Measurements from ENCODE around the gene TMEM250. TPM values are rescaled to one million over a fixed set of nuclear protein-coding genes. Genes with fewer than 3 reads are reported as not detected.

TMEM250 gene
- polyA plus RNA-seq, 2 donors: 13.6 to 25.7 TPM

GRCh38 chr9:136081113-136081825 is 37.4 kb downstream of the TMEM250 start:
- H3K9me3 ChIP-seq (ENCODE audit: control insufficient read depth in 2 of 2, insufficient read depth in 1 of 2, low read depth in 1 of 2, low read length in 1 of 2): no peaks in the 10 kb centered on the region
- H3K4me3 ChIP-seq (ENCODE audit: low read depth in 1 of 2, low read length in 2 of 2): no peak overlapping the region
- H3K4me1 ChIP-seq (ENCODE audit: control insufficient read depth in 2 of 2, insufficient read depth in 2 of 2, low read length in 1 of 2): peaks cover 25 to 36% of the 10 kb centered on the region in 2 donors
- WGBS, 2 donors: 54 to 65% methylated on average over 27 of the region's 27 CpGs
- H3K27ac ChIP-seq (ENCODE audit: low read depth in 2 of 2, low read length in 1 of 2): peak overlapping the region; percentile 9 to 29
- peaks cover 0 to 4% of the 10 kb centered on the region in 2 donors for H3K36me3 ChIP-seq (ENCODE audit: control insufficient read depth in 2 of 2, insufficient read depth in 2 of 2, low read length in 1 of 2)
- H3K27me3 ChIP-seq (ENCODE audit: control insufficient read depth in 1 of 2, insufficient read depth in 2 of 2, low read length in 2 of 2): no peaks in the 10 kb centered on the region

- no peaks in the 10 kb centered on the region for H3K27me3 ChIP-seq (ENCODE audit: control insufficient read depth in 1 of 2, insufficient read depth in 2 of 2, low read length in 2 of 2)
- H3K9me3 ChIP-seq (ENCODE audit: control insufficient read depth in 2 of 2, insufficient read depth in 1 of 2, low read depth in 1 of 2, low read length in 1 of 2): no peaks in the 10 kb centered on the region
- WGBS, 2 donors: 85 to 88% methylated on average over 23 of the region's 23 CpGs
- H3K27ac ChIP-seq (ENCODE audit: low read depth in 2 of 2, low read length in 1 of 2): peak overlapping the region in 1 of 2 donors; percentile 9
- H3K36me3 ChIP-seq (ENCODE audit: control insufficient read depth in 2 of 2, insufficient read depth in 2 of 2, low read length in 1 of 2): peaks cover 0 to 4% of the 10 kb centered on the region in 2 donors
- H3K4me3 ChIP-seq (ENCODE audit: low read depth in 1 of 2, low read length in 2 of 2): no peak overlapping the region
- peaks cover 25 to 31% of the 10 kb centered on the region in 2 donors for H3K4me1 ChIP-seq (ENCODE audit: control insufficient read depth in 2 of 2, insufficient read depth in 2 of 2, low read length in 1 of 2)
Measured at GRCh38 chr9:136080716-136081112, 38.0 kb downstream of the TMEM250 start.

GRCh38 chr9:136079916-136080246 is 38.8 kb downstream of the TMEM250 start:
- H3K27me3 ChIP-seq (ENCODE audit: control insufficient read depth in 1 of 2, insufficient read depth in 2 of 2, low read length in 2 of 2): no peaks in the 10 kb centered on the region
- WGBS, 2 donors: 69 to 73% methylated on average over 6 of the region's 6 CpGs
- peaks cover 25 to 30% of the 10 kb centered on the region in 2 donors for H3K4me1 ChIP-seq (ENCODE audit: control insufficient read depth in 2 of 2, insufficient read depth in 2 of 2, low read length in 1 of 2)
- H3K36me3 ChIP-seq (ENCODE audit: control insufficient read depth in 2 of 2, insufficient read depth in 2 of 2, low read length in 1 of 2): peaks cover 0 to 4% of the 10 kb centered on the region in 2 donors
- H3K9me3 ChIP-seq (ENCODE audit: control insufficient read depth in 2 of 2, insufficient read depth in 1 of 2, low read depth in 1 of 2, low read length in 1 of 2): no peaks in the 10 kb centered on the region
- H3K4me3 ChIP-seq (ENCODE audit: low read depth in 1 of 2, low read length in 2 of 2): no peak overlapping the region
- peak overlapping the region; percentile 27 to 43 for H3K27ac ChIP-seq (ENCODE audit: low read depth in 2 of 2, low read length in 1 of 2)

DNA sequence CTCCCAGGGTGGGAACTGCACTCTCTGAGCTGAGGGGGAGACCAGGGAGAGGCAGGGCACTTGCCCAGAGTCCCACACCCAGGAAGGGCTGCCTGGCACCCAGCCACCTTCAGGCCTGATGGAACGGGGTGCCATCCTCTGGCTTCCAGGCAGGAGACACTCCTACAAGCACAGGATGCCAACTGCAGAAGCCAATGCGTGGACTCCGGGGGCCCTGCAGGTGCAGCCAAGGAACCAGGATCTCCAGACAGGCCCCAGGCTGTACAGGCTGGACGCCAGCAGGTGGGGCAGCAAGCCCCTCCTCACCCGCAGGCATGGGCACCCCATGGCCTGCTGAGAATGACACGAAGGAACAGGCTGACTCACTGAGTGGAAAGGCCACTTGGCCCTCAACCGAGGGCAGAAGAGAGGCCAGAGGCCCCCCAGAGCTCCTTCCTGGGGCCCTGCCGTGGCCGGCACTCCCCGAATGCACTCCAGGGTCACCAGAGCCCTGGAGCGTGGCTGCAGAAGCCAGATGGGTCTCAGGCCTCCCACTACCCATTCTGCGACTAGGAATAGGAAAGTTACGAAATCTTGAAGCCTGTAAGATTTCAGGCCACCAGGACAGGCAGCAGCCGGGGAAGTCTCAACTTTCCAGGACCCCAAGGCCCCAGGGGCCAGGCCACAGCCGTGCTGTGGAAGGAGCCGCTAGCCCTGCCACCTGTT is 39.3 kb downstream of the TMEM250 start:
- H3K9me3 ChIP-seq (ENCODE audit: control insufficient read depth in 2 of 2, insufficient read depth in 1 of 2, low read depth in 1 of 2, low read length in 1 of 2): no peaks in the 10 kb centered on the region
- 42 to 55% methylated on average over 15 to 16 of the region's 16 CpGs for WGBS, 2 donors
- H3K36me3 ChIP-seq (ENCODE audit: control insufficient read depth in 2 of 2, insufficient read depth in 2 of 2, low read length in 1 of 2): peaks cover 0 to 4% of the 10 kb centered on the region in 2 donors
- H3K27ac ChIP-seq (ENCODE audit: low read depth in 2 of 2, low read length in 1 of 2): peak overlapping the region; percentile 27 to 43
- peaks cover 25 to 26% of the 10 kb centered on the region in 2 donors for H3K4me1 ChIP-seq (ENCODE audit: control insufficient read depth in 2 of 2, insufficient read depth in 2 of 2, low read length in 1 of 2)
- H3K27me3 ChIP-seq (ENCODE audit: control insufficient read depth in 1 of 2, insufficient read depth in 2 of 2, low read length in 2 of 2): no peaks in the 10 kb centered on the region
- H3K4me3 ChIP-seq (ENCODE audit: low read depth in 1 of 2, low read length in 2 of 2): no peak overlapping the region

DNA sequence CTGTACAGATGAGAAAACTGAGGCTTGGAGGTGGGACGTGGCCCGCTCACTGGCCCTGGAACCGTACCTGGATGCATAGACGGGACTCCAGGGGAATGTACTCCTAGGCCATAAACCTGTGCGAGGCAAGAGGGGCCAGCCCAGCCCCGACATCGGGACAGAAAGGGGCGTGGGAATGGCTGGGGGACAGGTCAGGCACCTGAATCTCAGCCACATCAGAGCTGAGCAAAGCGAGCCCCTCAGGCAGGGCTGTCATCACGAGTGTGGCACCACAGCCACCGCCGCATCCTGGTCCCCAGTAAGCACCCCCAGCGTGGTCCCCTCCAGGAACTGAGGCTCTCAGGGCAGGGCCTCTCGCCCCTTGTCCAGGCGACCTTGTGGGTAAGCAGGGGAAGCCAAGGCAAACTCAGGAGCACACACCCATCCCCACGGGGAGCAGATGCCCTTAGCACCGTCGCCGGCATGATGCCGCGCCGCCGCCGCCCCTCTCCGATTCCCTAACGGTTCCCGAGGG is 40.1 kb downstream of the TMEM250 start:
- H3K4me1 ChIP-seq (ENCODE audit: control insufficient read depth in 2 of 2, insufficient read depth in 2 of 2, low read length in 1 of 2): peaks cover 25 to 26% of the 10 kb centered on the region in 2 donors
- no peak overlapping the region for H3K4me3 ChIP-seq (ENCODE audit: low read depth in 1 of 2, low read length in 2 of 2)
- 84 to 85% methylated on average over 26 to 27 of the region's 27 CpGs for WGBS, 2 donors
- H3K27ac ChIP-seq (ENCODE audit: low read depth in 2 of 2, low read length in 1 of 2): peak overlapping the region in 1 of 2 donors; percentile 17
- no peaks in the 10 kb centered on the region for H3K9me3 ChIP-seq (ENCODE audit: control insufficient read depth in 2 of 2, insufficient read depth in 1 of 2, low read depth in 1 of 2, low read length in 1 of 2)
- H3K36me3 ChIP-seq (ENCODE audit: control insufficient read depth in 2 of 2, insufficient read depth in 2 of 2, low read length in 1 of 2): peaks cover 0 to 4% of the 10 kb centered on the region in 2 donors
- no peaks in the 10 kb centered on the region for H3K27me3 ChIP-seq (ENCODE audit: control insufficient read depth in 1 of 2, insufficient read depth in 2 of 2, low read length in 2 of 2)

DNA sequence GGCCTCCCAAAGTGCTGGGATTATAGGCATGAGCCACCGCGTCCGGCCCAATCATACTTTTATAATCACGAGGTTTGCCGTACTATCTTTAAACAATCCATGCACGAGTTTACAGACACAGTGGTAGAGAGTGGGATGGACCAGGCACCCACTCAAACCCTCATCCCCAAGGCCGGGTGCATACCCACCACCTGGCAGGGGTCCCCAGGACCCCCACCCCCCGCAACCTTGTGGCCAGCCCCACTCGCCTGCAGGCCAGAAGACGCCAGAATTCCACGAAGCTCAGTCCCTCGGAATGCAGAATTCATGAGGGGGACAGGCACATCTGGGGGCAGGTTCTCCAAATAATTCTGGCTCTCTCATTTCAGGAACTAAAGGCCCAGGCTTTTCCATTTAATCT is 40.7 kb downstream of the TMEM250 start:
- Histone ChIP-seq H3K27me3 (ENCODE audit: control insufficient read depth in 1 of 2, insufficient read depth in 2 of 2, low read length in 2 of 2) (no peaks in the 10 kb centered on the region), H3K4me3 (ENCODE audit: low read depth in 1 of 2, low read length in 2 of 2) (no peak overlapping the region), H3K9me3 (ENCODE audit: control insufficient read depth in 2 of 2, insufficient read depth in 1 of 2, low read depth in 1 of 2, low read length in 1 of 2) (no peaks in the 10 kb centered on the region), H3K36me3 (ENCODE audit: control insufficient read depth in 2 of 2, insufficient read depth in 2 of 2, low read length in 1 of 2) (peaks cover 0 to 4% of the 10 kb centered on the region in 2 donors), H3K4me1 (ENCODE audit: control insufficient read depth in 2 of 2, insufficient read depth in 2 of 2, low read length in 1 of 2) (peaks cover 24 to 25% of the 10 kb centered on the region in 2 donors), H3K27ac (ENCODE audit: low read depth in 2 of 2, low read length in 1 of 2) (no peak overlapping the region)
- WGBS, 2 donors: 81 to 83% methylated on average over 12 of the region's 12 CpGs

DNA sequence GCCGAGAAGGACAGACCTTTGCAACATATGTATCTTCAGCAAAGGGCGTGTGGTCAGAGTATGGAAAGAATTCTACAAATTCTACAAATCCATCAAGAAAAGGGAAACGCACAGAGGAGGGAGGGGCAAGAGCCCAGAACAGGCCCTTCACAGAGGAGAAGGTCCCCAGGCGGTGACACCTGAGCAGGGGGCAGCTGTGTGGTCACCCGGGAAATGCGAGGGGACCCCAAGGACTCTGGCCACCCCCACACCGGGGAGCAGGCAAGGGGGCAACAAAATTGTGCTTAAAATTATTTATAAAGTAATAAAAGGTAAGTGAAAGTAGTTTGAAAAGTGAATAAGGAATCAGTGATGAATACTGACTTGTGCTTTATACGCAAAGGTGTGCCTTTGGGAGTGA is 41.2 kb downstream of the TMEM250 start:
- Histone ChIP-seq H3K9me3 (ENCODE audit: control insufficient read depth in 2 of 2, insufficient read depth in 1 of 2, low read depth in 1 of 2, low read length in 1 of 2) (no peaks in the 10 kb centered on the region), H3K27me3 (ENCODE audit: control insufficient read depth in 1 of 2, insufficient read depth in 2 of 2, low read length in 2 of 2) (no peaks in the 10 kb centered on the region), H3K36me3 (ENCODE audit: control insufficient read depth in 2 of 2, insufficient read depth in 2 of 2, low read length in 1 of 2) (peaks cover 0 to 4% of the 10 kb centered on the region in 2 donors), H3K4me3 (ENCODE audit: low read depth in 1 of 2, low read length in 2 of 2) (no peak overlapping the region), H3K4me1 (ENCODE audit: control insufficient read depth in 2 of 2, insufficient read depth in 2 of 2, low read length in 1 of 2) (peaks cover 20 to 23% of the 10 kb centered on the region in 2 donors), H3K27ac (ENCODE audit: low read depth in 2 of 2, low read length in 1 of 2) (no peak overlapping the region)
- WGBS, 2 donors: 77 to 88% methylated on average over 8 of the region's 8 CpGs

DNA sequence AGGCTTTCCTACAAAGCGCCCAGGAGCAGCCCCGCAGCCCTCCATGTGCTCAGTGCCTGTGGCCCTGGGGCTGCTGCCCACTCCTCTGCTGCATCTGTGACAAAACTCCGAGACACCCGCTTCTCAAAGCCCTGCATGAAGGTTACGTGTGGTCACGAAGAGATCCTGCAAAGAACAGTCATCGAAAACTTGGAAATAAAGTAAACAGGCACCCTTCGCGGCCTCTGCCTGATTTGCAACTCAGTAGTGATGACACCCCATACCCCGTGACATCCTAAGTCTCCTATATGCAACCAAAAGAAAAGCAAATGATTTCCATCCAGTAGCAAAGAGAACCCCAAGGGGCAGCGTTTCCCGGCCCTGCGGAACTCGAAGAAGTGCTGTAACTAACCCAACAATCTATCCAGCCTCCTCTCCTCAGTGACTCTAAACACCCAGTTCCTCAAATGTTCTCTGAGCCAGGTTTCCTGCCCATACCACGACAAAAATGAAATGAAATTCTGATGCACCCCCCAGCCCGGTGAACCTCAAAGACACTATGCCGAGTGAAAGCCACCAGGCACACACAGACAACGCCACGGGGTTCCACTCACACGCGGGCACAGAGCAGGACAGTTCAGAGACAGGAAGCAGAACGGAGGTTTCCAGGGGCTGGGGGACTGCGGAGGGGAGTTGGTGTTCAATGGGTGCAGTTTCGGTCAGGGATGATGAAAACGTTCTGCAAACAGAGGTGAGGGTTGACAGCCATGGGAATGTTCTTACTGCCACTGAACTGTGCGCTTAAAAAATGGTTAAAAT is 42.6 kb downstream of the TMEM250 start:
- Histone ChIP-seq H3K4me3 (ENCODE audit: low read depth in 1 of 2, low read length in 2 of 2) (no peak overlapping the region), H3K27me3 (ENCODE audit: control insufficient read depth in 1 of 2, insufficient read depth in 2 of 2, low read length in 2 of 2) (no peaks in the 10 kb centered on the region), H3K4me1 (ENCODE audit: control insufficient read depth in 2 of 2, insufficient read depth in 2 of 2, low read length in 1 of 2) (peaks cover 11 to 16% of the 10 kb centered on the region in 2 donors), H3K9me3 (ENCODE audit: control insufficient read depth in 2 of 2, insufficient read depth in 1 of 2, low read depth in 1 of 2, low read length in 1 of 2) (no peaks in the 10 kb centered on the region), H3K27ac (ENCODE audit: low read depth in 2 of 2, low read length in 1 of 2) (no peak overlapping the region), H3K36me3 (ENCODE audit: control insufficient read depth in 2 of 2, insufficient read depth in 2 of 2, low read length in 1 of 2) (no peaks in the 10 kb centered on the region)
- 76 to 77% methylated on average over 26 of the region's 26 CpGs for WGBS, 2 donors

GRCh38 chr9:136075134-136075841 is 43.4 kb downstream of the TMEM250 start:
- WGBS, 2 donors: 80 to 87% methylated on average over 35 of the region's 35 CpGs
- H3K9me3 ChIP-seq (ENCODE audit: control insufficient read depth in 2 of 2, insufficient read depth in 1 of 2, low read depth in 1 of 2, low read length in 1 of 2): no peaks in the 10 kb centered on the region
- no peak overlapping the region for H3K27ac ChIP-seq (ENCODE audit: low read depth in 2 of 2, low read length in 1 of 2)
- no peak overlapping the region for H3K4me3 ChIP-seq (ENCODE audit: low read depth in 1 of 2, low read length in 2 of 2)
- H3K4me1 ChIP-seq (ENCODE audit: control insufficient read depth in 2 of 2, insufficient read depth in 2 of 2, low read length in 1 of 2): peaks cover 10 to 11% of the 10 kb centered on the region in 2 donors
- no peaks in the 10 kb centered on the region for H3K36me3 ChIP-seq (ENCODE audit: control insufficient read depth in 2 of 2, insufficient read depth in 2 of 2, low read length in 1 of 2)
- H3K27me3 ChIP-seq (ENCODE audit: control insufficient read depth in 1 of 2, insufficient read depth in 2 of 2, low read length in 2 of 2): no peaks in the 10 kb centered on the region
